NCI-H2196 (cell line): ENCODE data around the gene PBX2.
A peak's percentile ranks its signal among the peaks of the same experiment; 100 is the strongest.
"Not testable (repeated sequence)": the region's sequence is repeated elsewhere in the genome, so short reads cannot be mapped to it uniquely, and the experiment has no call there.

Experiments used
- DNase-seq: peaks from one replicate; lab custom pipeline; 2025; ENCODE audit not compliant: unreplicated experiment; lab: John Stamatoyannopoulos, UW

The PBX2 gene

DNA sequence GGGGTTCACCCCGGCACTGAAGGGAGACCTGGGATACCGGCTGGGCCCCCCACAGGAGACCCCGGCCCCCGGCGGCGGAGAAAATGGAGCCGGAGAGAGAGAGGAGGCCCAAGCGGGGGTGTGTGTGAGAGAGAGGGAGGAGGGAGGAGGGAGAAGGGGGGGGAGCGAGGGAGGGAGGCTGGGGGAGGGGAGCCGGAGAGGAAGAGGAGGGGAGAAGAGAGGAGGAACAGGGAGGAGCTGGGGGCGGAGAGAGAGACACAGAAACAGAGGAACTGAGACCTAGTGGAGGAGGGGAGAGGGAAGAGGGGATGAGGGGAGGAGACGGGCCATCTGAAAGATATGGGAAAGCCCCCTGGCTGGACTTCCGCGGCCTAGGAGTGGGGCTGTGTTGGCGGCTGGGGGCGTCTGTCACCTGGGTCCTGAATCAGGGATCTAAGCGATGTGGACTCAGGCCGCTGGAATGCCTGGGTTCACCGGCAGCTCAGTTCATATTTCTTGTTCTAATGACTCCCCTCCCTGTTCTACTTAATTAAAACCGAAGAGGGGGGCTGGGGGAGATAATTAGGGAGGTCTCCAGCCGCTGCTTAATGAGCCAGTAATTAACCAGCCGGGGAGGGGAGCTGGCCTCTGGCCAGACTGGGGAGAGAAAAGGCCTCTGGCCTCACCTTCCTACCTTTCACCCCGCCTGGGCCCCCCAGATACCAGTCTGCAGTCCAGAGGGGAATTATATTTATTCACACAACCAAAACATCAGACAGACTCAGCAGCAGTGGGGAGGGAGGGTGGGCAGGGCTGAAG is at the start of gene PBX2:
PBX2 (minus strand) TSS at position 149 of the 798 bp plus-strand sequence. CDS start 287 bp downstream, outside the sequence.
- DNase-seq: peak; percentile 70

DNA sequence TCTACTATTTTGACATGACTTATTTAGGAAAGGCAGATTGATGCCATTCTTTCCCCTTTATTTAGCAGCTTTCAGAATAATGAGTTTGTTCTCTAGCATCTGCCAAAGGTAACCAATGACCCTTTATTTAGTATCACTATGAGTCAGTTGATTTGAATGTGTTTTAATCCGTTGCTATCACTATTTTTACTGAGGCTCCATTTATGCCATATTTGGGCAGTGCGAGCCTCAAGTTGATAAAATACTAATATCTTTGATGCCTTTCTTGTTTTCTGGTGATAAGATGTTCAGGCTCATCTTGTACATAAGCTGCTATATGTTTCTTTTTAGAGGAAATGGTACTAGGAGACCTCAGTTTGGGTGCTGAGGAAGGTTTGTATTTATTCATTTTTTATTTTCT is 49.5 kb upstream of the PBX2 start:
- DNase-seq: no peak

DNA sequence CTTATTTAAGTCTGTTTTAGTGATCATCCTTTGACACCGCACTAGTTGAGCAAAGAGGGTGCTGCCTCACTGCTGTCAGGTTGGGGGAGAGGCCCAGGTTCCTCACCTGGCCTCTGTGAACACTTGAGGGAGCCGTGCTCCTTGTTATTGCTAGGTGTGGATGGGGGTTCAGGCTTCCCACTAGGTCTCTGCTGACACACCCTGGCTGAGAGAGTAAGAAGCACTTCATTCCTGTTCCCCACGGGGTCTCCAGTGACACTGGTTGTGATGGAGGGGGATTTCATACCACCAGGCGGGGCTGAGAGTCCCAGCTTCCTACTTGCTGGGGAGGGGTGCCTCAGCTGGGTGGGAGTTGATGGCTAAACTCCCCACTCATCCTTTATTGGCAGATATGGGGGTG is 44.9 kb upstream of the PBX2 start:
- no peak for DNase-seq

DNA sequence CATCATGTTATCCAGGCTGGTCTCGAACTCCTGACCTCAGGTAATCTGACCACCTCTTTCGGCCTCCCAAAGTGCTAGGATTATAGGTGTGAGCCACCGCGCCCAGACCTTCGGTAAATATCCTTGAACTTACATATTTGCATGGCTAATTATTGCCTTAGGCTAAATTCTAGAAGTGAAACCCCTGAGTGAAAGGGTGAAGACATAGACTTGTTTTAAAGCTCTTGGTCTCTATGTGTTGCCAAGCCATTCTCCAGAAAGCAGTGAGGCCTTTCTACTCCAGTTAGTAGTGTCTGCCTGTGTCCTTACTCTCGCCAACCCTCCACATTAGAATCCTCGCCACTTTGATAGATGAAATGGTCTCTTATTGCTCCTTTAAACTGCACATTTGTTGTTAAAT is 36.4 kb upstream of the PBX2 start:
- no peak for DNase-seq

GRCh38 chr6:32224696-32225095 is 34.7 kb upstream of the PBX2 start:
- DNase-seq: no peak

DNA sequence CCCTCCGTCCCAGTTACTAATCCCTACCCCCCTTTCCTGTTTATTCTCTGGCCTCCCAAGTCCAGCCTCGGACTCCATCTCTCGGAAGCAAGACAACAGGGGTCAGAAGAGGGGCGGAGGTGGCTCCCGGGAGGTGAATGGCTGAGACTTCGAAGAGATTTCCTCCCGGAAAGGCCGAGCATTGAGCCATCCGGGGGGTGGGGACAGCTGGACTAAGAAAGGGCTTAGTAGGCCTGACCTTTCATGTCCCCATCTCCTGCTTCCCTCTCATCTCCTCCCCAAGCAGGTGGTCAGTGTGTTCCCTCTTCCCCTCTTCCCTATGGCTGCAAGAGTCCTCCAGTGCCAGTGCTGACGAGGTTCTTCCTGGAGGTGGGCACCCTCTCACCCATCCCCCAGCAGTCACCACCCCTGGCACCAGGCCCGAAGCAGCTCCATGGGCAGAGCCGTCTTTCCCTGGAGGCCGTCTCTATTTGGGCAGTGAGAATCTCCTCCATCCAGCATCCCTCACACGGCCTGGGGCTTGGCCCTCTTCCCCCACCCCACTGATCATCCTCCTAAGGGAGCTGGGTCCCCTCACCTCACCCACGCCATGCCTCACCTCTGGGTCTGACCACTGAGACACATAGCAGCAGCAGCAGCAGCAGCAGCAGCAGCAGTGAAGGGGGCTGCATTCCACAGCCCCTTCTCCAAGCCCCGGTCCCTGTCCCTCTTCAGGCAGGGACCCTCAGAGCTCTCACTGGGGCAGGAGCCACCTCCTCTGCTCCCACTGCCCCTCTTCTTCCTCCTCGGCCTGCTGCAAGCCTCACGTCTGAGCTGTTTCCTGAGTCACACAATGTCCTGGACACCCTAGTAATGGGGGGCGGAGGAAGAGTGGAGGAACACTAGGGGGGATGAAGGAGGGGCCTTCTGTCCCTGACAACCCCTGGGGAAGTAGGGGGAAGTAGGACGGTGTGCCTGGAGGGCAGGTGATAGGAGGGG is 33.5 kb upstream of the PBX2 start, which contains the start of gene NOTCH4:
NOTCH4 (minus strand) TSS at position 810 of the 978 bp plus-strand sequence; CDS start at position 671, 139 bp downstream.
- no peak for DNase-seq

- DNase-seq: no peak
These were observed 32.6 kb upstream of the PBX2 start for GRCh38 chr6:32222333-32223230.

- no peak for DNase-seq
These were observed 30.0 kb upstream of the PBX2 start for GRCh38 chr6:32220021-32220420.

GRCh38 chr6:32218167-32218566 is 28.2 kb upstream of the PBX2 start:
- DNase-seq: no peak

DNA sequence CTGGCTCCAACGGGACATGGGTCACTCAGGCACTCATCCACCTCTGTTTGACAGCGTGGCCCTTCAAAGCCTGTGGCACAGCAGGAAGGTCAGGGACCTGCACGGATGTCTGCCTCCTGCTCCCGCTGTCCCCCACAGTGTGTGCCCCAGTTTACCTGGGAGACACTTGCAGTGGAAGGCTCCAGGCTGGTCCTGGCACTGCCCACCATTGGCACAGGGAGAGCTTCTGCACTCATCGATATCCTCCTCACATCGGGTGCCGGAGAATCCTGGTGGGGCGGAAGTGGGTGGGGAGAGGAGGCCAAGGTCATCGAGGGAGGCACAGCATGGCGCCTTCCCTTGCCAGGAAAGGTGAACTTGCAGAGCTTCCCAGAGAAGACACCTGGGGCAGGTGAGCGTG is 27.0 kb upstream of the PBX2 start:
- DNase-seq: no peak

- DNase-seq: no peak
These were observed 26.3 kb upstream of the PBX2 start for GRCh38 chr6:32216285-32216684.

DNA sequence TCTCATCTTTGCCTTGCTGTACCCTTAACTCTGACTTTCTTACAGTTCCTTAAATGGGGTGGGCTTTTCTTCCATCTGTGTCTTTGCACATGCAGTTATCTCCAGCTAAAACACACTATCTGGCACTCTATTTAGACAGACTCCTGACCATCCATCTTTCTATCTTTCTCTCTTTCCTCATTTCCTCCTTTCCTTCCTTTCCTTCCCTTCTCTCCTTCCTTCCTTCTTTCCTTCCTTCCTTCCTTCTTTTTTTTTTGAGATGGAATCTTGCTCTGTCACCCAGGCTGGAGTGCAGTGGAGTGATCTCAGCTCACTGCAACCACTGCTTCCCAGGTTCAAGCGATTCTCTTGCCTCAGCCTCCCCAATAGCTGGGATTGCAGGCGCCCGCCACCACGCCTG is 25.6 kb upstream of the PBX2 start:
- no peak for DNase-seq

DNA sequence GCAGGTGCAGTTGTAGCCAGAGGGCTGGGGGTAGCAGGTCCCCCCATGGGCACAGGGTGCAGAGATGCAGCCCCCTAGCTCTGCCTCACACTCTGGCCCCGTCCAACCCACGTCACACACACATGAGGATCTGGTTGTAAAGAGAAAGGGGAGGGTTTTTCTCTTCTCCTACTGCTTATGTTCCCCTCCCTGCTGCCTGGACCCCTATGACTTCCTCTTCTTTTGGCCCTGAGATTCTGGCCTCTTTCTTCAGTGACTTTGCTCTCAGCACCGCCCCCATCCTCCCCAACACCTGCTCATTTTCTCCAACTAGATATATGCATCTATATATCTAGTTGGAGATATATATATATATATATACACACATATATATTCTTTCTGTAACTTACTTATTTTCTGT is 24.1 kb upstream of the PBX2 start:
- DNase-seq: no peak

DNA sequence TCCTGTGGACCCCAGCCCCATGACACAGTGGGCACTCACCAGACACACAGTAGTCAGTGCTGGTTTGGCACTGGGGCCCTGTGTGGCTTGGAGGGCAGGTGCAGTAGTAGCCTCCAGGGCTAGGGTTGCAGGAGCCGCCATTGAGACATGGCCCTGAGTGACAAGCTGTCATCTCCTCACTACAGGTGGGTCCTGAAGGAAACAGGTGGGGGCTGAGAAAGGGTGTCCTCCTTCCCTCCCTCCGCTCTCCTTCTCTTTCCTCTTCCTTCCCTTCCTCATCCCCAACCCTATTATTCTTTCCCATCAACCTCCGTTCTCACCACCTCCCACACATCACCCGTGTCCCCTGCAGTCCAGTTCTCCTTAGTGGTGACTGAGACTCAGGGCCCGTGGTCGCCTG is 23.6 kb upstream of the PBX2 start:
- no peak for DNase-seq

DNA sequence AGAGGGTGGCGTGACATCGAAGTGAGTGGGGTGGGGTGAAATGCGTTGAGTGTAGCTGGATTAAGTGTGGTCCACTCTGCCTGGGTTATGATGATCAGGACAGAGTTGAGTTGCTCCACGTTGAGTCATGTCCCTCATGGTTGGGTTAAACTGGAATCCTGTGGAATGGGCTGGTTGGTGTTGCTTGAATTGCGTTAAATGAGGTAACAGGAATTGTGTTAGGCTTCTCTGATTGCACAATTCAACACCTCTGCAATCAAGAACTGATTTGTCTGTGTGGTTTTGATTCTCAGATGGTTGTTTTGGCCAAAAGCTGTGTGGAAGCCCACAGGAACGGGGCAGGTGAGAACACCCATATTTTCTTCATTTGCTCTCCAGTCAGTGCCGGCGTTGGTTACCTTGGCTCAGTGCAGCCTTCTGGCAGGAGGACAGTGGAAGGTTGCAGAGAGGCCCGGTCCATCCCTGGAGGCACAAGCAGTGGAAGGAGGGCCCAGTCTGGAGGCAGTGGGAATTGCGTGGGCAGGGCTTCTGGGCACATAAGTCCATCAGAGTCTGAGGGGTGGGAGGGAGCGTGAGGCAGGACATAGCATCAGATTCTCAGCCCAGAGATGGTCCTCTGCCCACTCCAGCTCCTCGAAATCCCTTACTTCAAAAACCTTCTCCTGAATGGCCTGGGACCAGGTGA is 22.2 kb upstream of the PBX2 start:
- no peak for DNase-seq

- not testable (repeated sequence) for DNase-seq
These were observed 21.4 kb upstream of the PBX2 start for GRCh38 chr6:32211432-32211831.

GRCh38 chr6:32210191-32210601 is 20.2 kb upstream of the PBX2 start:
- DNase-seq: no peak

GRCh38 chr6:32208996-32209395 is 19.0 kb upstream of the PBX2 start:
- DNase-seq: no peak

GRCh38 chr6:32204268-32204715 is 14.3 kb upstream of the PBX2 start:
- no peak for DNase-seq
